ENCODE results near the gene ZBTB44.

The ZBTB44 gene

GRCh38 chr11:130212431-130212961 lies 102.2 kb downstream of the ZBTB44 start:
- H3K27ac ChIP-seq = no peak overlapping the region
- ChIA-PET POLR2A (ENCODE audit: low non-redundant PET) (no interaction called here), CTCF (interaction anchor here (0.6 to 1.4 kb wide), 12 partner anchors 10 to 427 kb away, joined by 3 to 8 read pairs (median 4); no protein-coding TSS in a partner anchor)
- DNase-seq (ENCODE audit: low spot score) = no peak
- TF ChIP-seq CTCF (conservative IDR thresholded peaks at IDR 0.05; ENCODE audit: low read depth) = no peak

GRCh38 chr11:130211781-130212401 lies 102.8 kb downstream of the ZBTB44 start:
- H3K27ac ChIP-seq = no peak overlapping the region
- no peak for TF ChIP-seq CTCF (conservative IDR thresholded peaks at IDR 0.05; ENCODE audit: low read depth)
- no peak for DNase-seq (ENCODE audit: low spot score)
- POLR2A ChIA-PET (ENCODE audit: low non-redundant PET) = no interaction called here
- CTCF ChIA-PET = interaction anchor here (0.6 to 1.4 kb wide), 6 partner anchors 10 to 426 kb away, joined by 3 to 8 read pairs (median 3); no protein-coding TSS in a partner anchor

- DNase-seq (ENCODE audit: low spot score) = no peak
- H3K27ac ChIP-seq = no peak overlapping the region
- TF ChIP-seq CTCF (conservative IDR thresholded peaks at IDR 0.05; ENCODE audit: low read depth) = no peak
- ChIA-PET CTCF (no interaction called here), POLR2A (ENCODE audit: low non-redundant PET) (no interaction called here)
These were observed 103.6 kb downstream of the ZBTB44 start for GRCh38 chr11:130211144-130211543.

GRCh38 chr11:130209954-130210854 lies 104.5 kb downstream of the ZBTB44 start:
- no peak for TF ChIP-seq CTCF (conservative IDR thresholded peaks at IDR 0.05; ENCODE audit: low read depth)
- DNase-seq (ENCODE audit: low spot score) = no peak
- ChIA-PET CTCF (interaction anchor here (0.6 kb wide), 1 partner anchor 265 kb away, joined by 3 read pairs; no protein-coding TSS in a partner anchor), POLR2A (ENCODE audit: low non-redundant PET) (no interaction called here)
- H3K27ac ChIP-seq = no peak overlapping the region

- ChIA-PET POLR2A (ENCODE audit: low non-redundant PET) (no interaction called here), CTCF (no interaction called here)
- no peak for DNase-seq (ENCODE audit: low spot score)
- no peak overlapping the region for H3K27ac ChIP-seq
- no peak for TF ChIP-seq CTCF (conservative IDR thresholded peaks at IDR 0.05; ENCODE audit: low read depth)
These were observed 105.4 kb downstream of the ZBTB44 start for GRCh38 chr11:130209128-130209932.
